Gastrocnemius medialis (tissue), 4 donors: ENCODE results near the gene DIPK1A. TPM values are rescaled to one million over a fixed set of nuclear protein-coding genes. Genes with fewer than 3 reads are reported as not detected.

ENCODE experiments used
- ATAC-seq, 2 donors: fragments of 150-250 bp; one replicate each; pipeline ENCODE4 v1.9.1; 2016
- DNase-seq, 2 donors: peaks; one replicate each; pipeline ENCODE4 v3.0.0-alpha.2; 2019
- H3K27ac ChIP-seq, 4 donors: fragments of 200-600 bp; sonication (generic); 1 replicate in 1 of 4; 2 replicates in 3 of 4; pipeline ENCODE4 v1.5.1; 2016 to 2018; ENCODE audit warnings: mild to moderate bottlenecking in 2 of 4, moderate library complexity in 1 of 4
- H3K27me3 ChIP-seq, 3 donors: fragments of 200-600 bp; sonication (generic) in 2 of 3; 1 replicate in 1 of 3; 2 replicates in 2 of 3; pipeline versions ENCODE4 v1.5.1 to v1.6.0; 2016 to 2019; ENCODE audit warnings: mild to moderate bottlenecking in 1 of 3, moderate library complexity in 1 of 3
- H3K36me3 ChIP-seq, 2 donors: fragments of 200-600 bp; sonication (generic) in 1 of 2; one replicate each; pipeline ENCODE4 v1.5.1; 2017 to 2018
- H3K4me1 ChIP-seq, 2 donors: fragments of 200-600 bp; sonication (generic) in 1 of 2; one replicate each; pipeline ENCODE4 v1.5.1; 2016 to 2017; ENCODE audit warnings: mild to moderate bottlenecking in 2 of 2
- H3K4me3 ChIP-seq, 4 donors: fragments of 200-600 bp; sonication (generic) in 3 of 4; 1 replicate in 1 of 4; 2 replicates in 3 of 4; pipeline ENCODE4 v1.5.1; 2016 to 2019; ENCODE audit warnings: mild to moderate bottlenecking in 2 of 4
- H3K9me3 ChIP-seq, 3 donors: fragments of 200-600 bp; sonication (generic) in 2 of 3; 1 replicate in 1 of 3; 2 replicates in 2 of 3; pipeline ENCODE4 v1.5.1; 2016 to 2019
- POLR2A ChIP-seq, 2 donors: fragments of 450-650 bp; IDR thresholded peaks; one replicate each; pipeline ENCODE4 v1.6.1; 2017; ENCODE audit warnings: antibody characterized with exemption in 2 of 2, mild to moderate bottlenecking in 2 of 2, moderate library complexity in 2 of 2
- in situ Hi-C, 4 donors: fragments of 200-750 bp; cut with MboI; loops; one replicate each; pipeline versions ENCODE4 v1.15.0 to v1.8.0; 2017; ENCODE audit warnings: low sequenced_read_pairs in 4 of 4
- intact Hi-C: fragments of 100-400 bp; cut with DNase I; formaldehyde crosslinking; loops from one replicate; pipeline ENCODE4 v1.15.1; 2023; ENCODE audit warnings: low total_unique reads
- total RNA-seq, 4 donors: library from RNA; depleted of rRNA; stranded (reverse); fragments of >200 nt; gene quantifications; one replicate each; pipeline versions ENCODE4 v1.1.0 to v1.2.3, GENCODE V29; 2016
- TF ChIP-seq, protein P1 (sequence below), 5 experiments: fragments of 450-650 bp in 3 of 5; fragments of 200-600 bp in 2 of 5; sonication (generic) in 2 of 5; IDR thresholded peaks in 4 of 5; conservative IDR thresholded peaks in 1 of 5; 1 replicate in 4 of 5; 2 replicates in 1 of 5; pipeline ENCODE4 v1.5.1; 2016 to 2019; ENCODE audit warnings: antibody characterized with exemption in 5 of 5, mild to moderate bottlenecking in 3 of 5, moderate library complexity in 3 of 5

Gene DIPK1A
- total RNA-seq, 4 donors from 2014 or later: 3.3 to 9.2 (median 4.7) TPM

DNA sequence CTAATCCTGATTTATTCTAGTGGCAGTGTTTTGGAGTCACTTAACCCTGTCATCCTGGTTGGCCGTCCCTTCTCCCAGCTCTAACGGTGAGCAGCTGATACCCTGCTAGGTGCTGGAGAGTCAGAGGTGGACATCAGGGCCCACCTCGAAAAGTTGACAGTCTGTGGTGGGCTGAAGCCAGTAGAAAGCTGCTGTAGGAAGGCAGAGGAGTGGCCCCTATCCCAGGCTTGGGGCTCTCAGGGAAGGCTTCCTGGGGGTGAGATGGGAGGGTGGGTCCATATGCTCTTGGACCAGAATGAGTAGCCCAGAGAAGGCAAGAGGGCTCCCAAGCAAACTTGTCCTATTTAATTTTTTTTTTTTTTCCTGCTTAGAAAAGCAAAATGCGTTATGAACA is 129.9 kb downstream of the DIPK1A start:
- Histone ChIP-seq H3K4me1 (peaks cover 21% of the 10 kb centered on the region in 2 donors), H3K9me3 (no peaks in the 10 kb centered on the region), H3K27ac (peak overlapping the region; percentile 93 to 97 (median 95)), H3K36me3 (peaks cover 0 to 31% of the 10 kb centered on the region in 2 donors), H3K4me3 (peak overlapping the region; percentile 90 to 95 (median 92)), H3K27me3 (no peaks in the 10 kb centered on the region)
- DNase-seq (no peak), ATAC-seq (no peak)
- in situ Hi-C loops (loop anchor here in 1 of 4 donors (25.0 kb wide), 1 partner anchor 356 kb away; the partner anchor contains the start of genes CCDC18 and TMED5), intact Hi-C loops (no loop called here)
- TF ChIP-seq POLR2A (IDR thresholded peaks at IDR 0.05): no peak

DNA sequence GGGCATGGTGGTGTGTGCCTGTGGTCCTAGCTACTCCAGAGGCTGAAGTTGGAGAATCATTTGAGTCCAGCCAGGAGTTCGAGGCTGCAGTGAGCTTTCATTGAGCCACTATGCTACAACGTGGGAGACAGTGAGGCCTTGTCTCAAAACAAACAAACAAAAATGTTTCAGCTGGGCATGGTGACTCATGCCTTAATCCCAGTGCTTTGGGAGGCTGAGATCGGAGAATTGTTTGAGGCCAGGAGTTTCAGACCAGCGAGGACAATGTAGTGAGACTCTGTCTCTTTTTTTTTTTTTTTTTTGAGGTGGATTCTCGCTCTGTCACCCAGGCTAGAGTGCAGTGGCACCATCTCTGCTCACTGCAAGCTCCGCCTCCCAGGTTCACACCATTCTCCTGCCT is 134.5 kb downstream of the DIPK1A start:
- Histone ChIP-seq H3K27ac (no peak overlapping the region), H3K36me3 (no peaks in the 10 kb centered on the region), H3K4me3 (no peak overlapping the region), H3K9me3 (no peaks in the 10 kb centered on the region), H3K27me3 (no peaks in the 10 kb centered on the region), H3K4me1 (no peaks in the 10 kb centered on the region)
- ATAC-seq (no peak), DNase-seq (no peak)
- in situ Hi-C loops (loop anchor here in 1 of 4 donors (25.0 kb wide), 1 partner anchor 361 kb away; the partner anchor contains the start of genes CCDC18 and TMED5), intact Hi-C loops (no loop called here)
- TF ChIP-seq, protein P1, sequence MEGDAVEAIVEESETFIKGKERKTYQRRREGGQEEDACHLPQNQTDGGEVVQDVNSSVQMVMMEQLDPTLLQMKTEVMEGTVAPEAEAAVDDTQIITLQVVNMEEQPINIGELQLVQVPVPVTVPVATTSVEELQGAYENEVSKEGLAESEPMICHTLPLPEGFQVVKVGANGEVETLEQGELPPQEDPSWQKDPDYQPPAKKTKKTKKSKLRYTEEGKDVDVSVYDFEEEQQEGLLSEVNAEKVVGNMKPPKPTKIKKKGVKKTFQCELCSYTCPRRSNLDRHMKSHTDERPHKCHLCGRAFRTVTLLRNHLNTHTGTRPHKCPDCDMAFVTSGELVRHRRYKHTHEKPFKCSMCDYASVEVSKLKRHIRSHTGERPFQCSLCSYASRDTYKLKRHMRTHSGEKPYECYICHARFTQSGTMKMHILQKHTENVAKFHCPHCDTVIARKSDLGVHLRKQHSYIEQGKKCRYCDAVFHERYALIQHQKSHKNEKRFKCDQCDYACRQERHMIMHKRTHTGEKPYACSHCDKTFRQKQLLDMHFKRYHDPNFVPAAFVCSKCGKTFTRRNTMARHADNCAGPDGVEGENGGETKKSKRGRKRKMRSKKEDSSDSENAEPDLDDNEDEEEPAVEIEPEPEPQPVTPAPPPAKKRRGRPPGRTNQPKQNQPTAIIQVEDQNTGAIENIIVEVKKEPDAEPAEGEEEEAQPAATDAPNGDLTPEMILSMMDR (IDR thresholded peaks at IDR 0.05 in 4 of 5, conservative IDR thresholded peaks at IDR 0.05 in 1 of 5): no peak

DNA sequence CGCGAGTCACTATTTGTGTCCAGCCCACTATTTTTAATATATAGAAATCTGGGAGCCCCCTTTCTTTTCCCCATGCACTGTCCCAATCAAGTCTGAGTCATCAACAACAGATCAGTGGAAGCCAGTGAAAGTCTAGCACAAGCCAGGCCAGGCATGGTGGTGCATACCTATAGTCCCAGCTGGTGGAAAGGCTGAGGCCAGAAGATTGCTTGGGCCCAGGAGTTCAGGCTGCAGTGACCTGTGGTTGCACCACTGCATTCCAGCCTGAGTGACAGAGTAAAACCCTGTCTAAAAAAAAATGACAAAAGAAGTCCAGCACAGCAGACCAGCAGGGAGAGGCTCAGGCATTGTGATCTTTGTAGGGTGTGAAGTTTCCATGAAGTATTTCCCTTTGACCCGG is 138.4 kb downstream of the DIPK1A start:
- intact Hi-C loops: no loop called here
- in situ Hi-C loops: loop anchor here in 1 of 4 donors (25.0 kb wide), 1 partner anchor 511 kb away; no protein-coding TSS in a partner anchor
- H3K36me3 ChIP-seq: no peaks in the 10 kb centered on the region
- H3K4me3 ChIP-seq: no peak overlapping the region
- DNase-seq (no peak), ATAC-seq (no peak)
- H3K9me3 ChIP-seq: no peaks in the 10 kb centered on the region
- no peaks in the 10 kb centered on the region for H3K4me1 ChIP-seq
- H3K27me3 ChIP-seq: no peaks in the 10 kb centered on the region
- TF ChIP-seq POLR2A (IDR thresholded peaks at IDR 0.05): no peak
- TF ChIP-seq, protein P1 (IDR thresholded peaks at IDR 0.05 in 4 of 5, conservative IDR thresholded peaks at IDR 0.05 in 1 of 5): no peak
- H3K27ac ChIP-seq: no peak overlapping the region

DNA sequence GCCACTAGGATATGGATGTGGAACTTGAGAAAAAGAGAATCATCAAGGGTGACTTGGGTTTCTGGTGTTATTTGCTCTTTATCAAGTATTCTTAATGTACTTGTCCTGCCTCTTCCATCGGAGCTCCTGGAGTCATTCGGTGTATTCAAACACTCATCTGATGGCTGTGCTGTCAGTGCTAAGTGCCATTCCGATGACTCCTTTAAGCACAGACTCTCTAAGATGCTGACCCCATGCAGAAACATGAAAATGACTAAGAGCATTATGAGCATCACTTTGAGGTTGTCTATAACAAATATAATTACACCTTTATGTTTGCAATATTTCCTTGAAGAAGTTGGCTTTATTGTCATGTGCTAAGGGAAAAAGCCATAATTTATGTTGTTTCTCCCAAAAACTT is 140.7 kb downstream of the DIPK1A start:
- intact Hi-C loops (no loop called here), in situ Hi-C loops (loop anchor here in 1 of 4 donors (25.0 kb wide), 1 partner anchor 508 kb away; no protein-coding TSS in a partner anchor)
- Histone ChIP-seq H3K4me3 (no peak overlapping the region), H3K27me3 (no peaks in the 10 kb centered on the region), H3K9me3 (no peaks in the 10 kb centered on the region), H3K36me3 (no peaks in the 10 kb centered on the region), H3K4me1 (no peaks in the 10 kb centered on the region), H3K27ac (no peak overlapping the region)
- DNase-seq (no peak), ATAC-seq (no peak)
- TF ChIP-seq, protein P1 (IDR thresholded peaks at IDR 0.05 in 4 of 5, conservative IDR thresholded peaks at IDR 0.05 in 1 of 5): no peak
- no peak for TF ChIP-seq POLR2A (IDR thresholded peaks at IDR 0.05)

DNA sequence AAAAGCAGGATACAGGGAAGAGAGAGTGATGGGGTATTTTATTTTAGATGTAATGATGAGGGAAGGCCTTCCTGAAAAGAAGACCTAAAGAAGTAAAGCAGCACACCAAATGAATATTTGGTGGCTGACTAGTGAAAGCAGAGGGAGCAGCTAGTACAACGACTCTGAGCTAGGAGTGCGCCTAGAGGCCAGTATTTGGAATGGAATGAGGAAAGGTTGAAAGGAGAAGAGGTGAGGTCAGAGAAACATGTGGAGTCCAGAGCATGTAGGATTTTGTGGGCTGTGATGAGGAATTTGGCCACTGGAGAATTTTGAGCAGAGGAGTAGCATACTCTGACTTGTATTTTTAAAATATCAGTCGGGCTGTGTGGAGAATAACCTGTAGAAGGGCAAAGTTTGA is 141.2 kb downstream of the DIPK1A start:
- Histone ChIP-seq H3K36me3 (no peaks in the 10 kb centered on the region), H3K4me3 (no peak overlapping the region), H3K27me3 (no peaks in the 10 kb centered on the region), H3K27ac (no peak overlapping the region), H3K9me3 (no peaks in the 10 kb centered on the region), H3K4me1 (no peaks in the 10 kb centered on the region)
- in situ Hi-C loops: loop anchor here in 1 of 4 donors (25.0 kb wide), 1 partner anchor 508 kb away; no protein-coding TSS in a partner anchor
- DNase-seq (no peak), ATAC-seq (no peak)
- intact Hi-C loops: no loop called here
- TF ChIP-seq, protein P1 (IDR thresholded peaks at IDR 0.05 in 4 of 5, conservative IDR thresholded peaks at IDR 0.05 in 1 of 5): no peak
- TF ChIP-seq POLR2A (IDR thresholded peaks at IDR 0.05): no peak
